ENCODE measurements around the gene PYGB. TPM values are rescaled to one million over a fixed set of nuclear protein-coding genes. Genes with fewer than 3 reads are reported as not detected.

The PYGB gene
- total and polyA plus RNA-seq, 2 donors = 27.4 to 52.6 TPM

- Histone ChIP-seq H3K4me1 (ENCODE audit: control insufficient read depth in 2 of 2, insufficient read depth in 2 of 2, low read length in 2 of 2) (peaks cover 1 to 8% of the 10 kb centered on the region in 2 donors), H3K36me3 (ENCODE audit: control insufficient read depth in 2 of 2, insufficient read depth in 2 of 2, low read length in 1 of 2) (peaks cover 26 to 53% of the 10 kb centered on the region in 2 donors), H3K27me3 (ENCODE audit: control insufficient read depth in 2 of 2, insufficient read depth in 1 of 2, low read length in 1 of 2) (no peaks in the 10 kb centered on the region), H3K4me3 (ENCODE audit: low read length in 2 of 2) (no peak overlapping the region), H3K27ac (ENCODE audit: low read depth in 1 of 2, low read length in 1 of 2) (no peak overlapping the region), H3K9me3 (ENCODE audit: control insufficient read depth in 2 of 2, insufficient read depth in 1 of 2, low read length in 1 of 2) (no peaks in the 10 kb centered on the region)
- DNase-seq (ENCODE audit: low read depth in 6 of 9, low spot score in 9 of 9) = no peak
- 89% methylated on average over 9 of the region's 9 CpGs for WGBS
Measured at GRCh38 chr20:25299806-25300205, 51.9 kb downstream of the PYGB start.

GRCh38 chr20:25300496-25301170, 52.7 kb downstream of the PYGB start:
- WGBS = 96% methylated on average over 13 of the region's 13 CpGs
- DNase-seq (ENCODE audit: low read depth in 6 of 9, low spot score in 9 of 9) = no peak
- peaks cover 26 to 51% of the 10 kb centered on the region in 2 donors for H3K36me3 ChIP-seq (ENCODE audit: control insufficient read depth in 2 of 2, insufficient read depth in 2 of 2, low read length in 1 of 2)

GRCh38 chr20:25301357-25301920, 53.6 kb downstream of the PYGB start:
- no peak for DNase-seq (ENCODE audit: low read depth in 6 of 9, low spot score in 9 of 9)
- WGBS = 96% methylated on average over 9 of the region's 9 CpGs
- no peak overlapping the region for H3K27ac ChIP-seq (ENCODE audit: low read depth in 1 of 2, low read length in 1 of 2)

More at GRCh38 chr20:25300496-25301170, 52.7 kb downstream of the PYGB start:
- no peaks in the 10 kb centered on the region for H3K9me3 ChIP-seq (ENCODE audit: control insufficient read depth in 2 of 2, insufficient read depth in 1 of 2, low read length in 1 of 2)
- H3K27me3 ChIP-seq (ENCODE audit: control insufficient read depth in 2 of 2, insufficient read depth in 1 of 2, low read length in 1 of 2) = no peaks in the 10 kb centered on the region
- H3K27ac ChIP-seq (ENCODE audit: low read depth in 1 of 2, low read length in 1 of 2) = no peak overlapping the region
- H3K4me1 ChIP-seq (ENCODE audit: control insufficient read depth in 2 of 2, insufficient read depth in 2 of 2, low read length in 2 of 2) = peaks cover 0 to 8% of the 10 kb centered on the region in 2 donors
- no peak overlapping the region for H3K4me3 ChIP-seq (ENCODE audit: low read length in 2 of 2)

GRCh38 chr20:25302596-25302995, 54.7 kb downstream of the PYGB start:
- H3K4me3 ChIP-seq (ENCODE audit: low read length in 2 of 2) = no peak overlapping the region
- WGBS = 99% methylated on average over 6 of the region's 6 CpGs
- no peak for DNase-seq (ENCODE audit: low read depth in 6 of 9, low spot score in 9 of 9)
- H3K4me1 ChIP-seq (ENCODE audit: control insufficient read depth in 2 of 2, insufficient read depth in 2 of 2, low read length in 2 of 2) = no peaks in the 10 kb centered on the region
- H3K27ac ChIP-seq (ENCODE audit: low read depth in 1 of 2, low read length in 1 of 2) = no peak overlapping the region
- peaks cover 19 to 44% of the 10 kb centered on the region in 2 donors for H3K36me3 ChIP-seq (ENCODE audit: control insufficient read depth in 2 of 2, insufficient read depth in 2 of 2, low read length in 1 of 2)
- H3K27me3 ChIP-seq (ENCODE audit: control insufficient read depth in 2 of 2, insufficient read depth in 1 of 2, low read length in 1 of 2) = no peaks in the 10 kb centered on the region
- H3K9me3 ChIP-seq (ENCODE audit: control insufficient read depth in 2 of 2, insufficient read depth in 1 of 2, low read length in 1 of 2) = no peaks in the 10 kb centered on the region

More at GRCh38 chr20:25301357-25301920, 53.6 kb downstream of the PYGB start:
- Histone ChIP-seq H3K9me3 (ENCODE audit: control insufficient read depth in 2 of 2, insufficient read depth in 1 of 2, low read length in 1 of 2) (no peaks in the 10 kb centered on the region), H3K4me3 (ENCODE audit: low read length in 2 of 2) (no peak overlapping the region), H3K4me1 (ENCODE audit: control insufficient read depth in 2 of 2, insufficient read depth in 2 of 2, low read length in 2 of 2) (peaks cover 0 to 6% of the 10 kb centered on the region in 2 donors), H3K36me3 (ENCODE audit: control insufficient read depth in 2 of 2, insufficient read depth in 2 of 2, low read length in 1 of 2) (peaks cover 23 to 47% of the 10 kb centered on the region in 2 donors), H3K27me3 (ENCODE audit: control insufficient read depth in 2 of 2, insufficient read depth in 1 of 2, low read length in 1 of 2) (no peaks in the 10 kb centered on the region)

GRCh38 chr20:25303292-25304024, 55.6 kb downstream of the PYGB start:
- WGBS = 98% methylated on average over 12 of the region's 12 CpGs
- H3K4me1 ChIP-seq (ENCODE audit: control insufficient read depth in 2 of 2, insufficient read depth in 2 of 2, low read length in 2 of 2) = peaks cover 0 to 4% of the 10 kb centered on the region in 2 donors
- no peaks in the 10 kb centered on the region for H3K27me3 ChIP-seq (ENCODE audit: control insufficient read depth in 2 of 2, insufficient read depth in 1 of 2, low read length in 1 of 2)
- no peaks in the 10 kb centered on the region for H3K9me3 ChIP-seq (ENCODE audit: control insufficient read depth in 2 of 2, insufficient read depth in 1 of 2, low read length in 1 of 2)
- H3K4me3 ChIP-seq (ENCODE audit: low read length in 2 of 2) = no peak overlapping the region
- H3K36me3 ChIP-seq (ENCODE audit: control insufficient read depth in 2 of 2, insufficient read depth in 2 of 2, low read length in 1 of 2) = peaks cover 22 to 46% of the 10 kb centered on the region in 2 donors
- H3K27ac ChIP-seq (ENCODE audit: low read depth in 1 of 2, low read length in 1 of 2) = no peak overlapping the region
- no peak for DNase-seq (ENCODE audit: low read depth in 6 of 9, low spot score in 9 of 9)

GRCh38 chr20:25304025-25304549, 56.2 kb downstream of the PYGB start:
- Histone ChIP-seq H3K27ac (ENCODE audit: low read depth in 1 of 2, low read length in 1 of 2) (no peak overlapping the region), H3K27me3 (ENCODE audit: control insufficient read depth in 2 of 2, insufficient read depth in 1 of 2, low read length in 1 of 2) (no peaks in the 10 kb centered on the region), H3K9me3 (ENCODE audit: control insufficient read depth in 2 of 2, insufficient read depth in 1 of 2, low read length in 1 of 2) (no peaks in the 10 kb centered on the region), H3K4me3 (ENCODE audit: low read length in 2 of 2) (no peak overlapping the region), H3K36me3 (ENCODE audit: control insufficient read depth in 2 of 2, insufficient read depth in 2 of 2, low read length in 1 of 2) (peaks cover 22 to 47% of the 10 kb centered on the region in 2 donors), H3K4me1 (ENCODE audit: control insufficient read depth in 2 of 2, insufficient read depth in 2 of 2, low read length in 2 of 2) (peaks cover 0 to 4% of the 10 kb centered on the region in 2 donors)
- WGBS = 96% methylated on average over 11 of the region's 11 CpGs
- no peak for DNase-seq (ENCODE audit: low read depth in 6 of 9, low spot score in 9 of 9)

- peaks cover 13 to 24% of the 10 kb centered on the region in 2 donors for H3K36me3 ChIP-seq (ENCODE audit: control insufficient read depth in 2 of 2, insufficient read depth in 2 of 2, low read length in 1 of 2)
- H3K27ac ChIP-seq (ENCODE audit: low read depth in 1 of 2, low read length in 1 of 2) = no peak overlapping the region
- peaks cover 12 to 30% of the 10 kb centered on the region in 2 donors for H3K4me1 ChIP-seq (ENCODE audit: control insufficient read depth in 2 of 2, insufficient read depth in 2 of 2, low read length in 2 of 2)
- 98% methylated on average over 10 of the region's 10 CpGs for WGBS
- DNase-seq (ENCODE audit: low read depth in 6 of 9, low spot score in 9 of 9) = no peak
- no peaks in the 10 kb centered on the region for H3K9me3 ChIP-seq (ENCODE audit: control insufficient read depth in 2 of 2, insufficient read depth in 1 of 2, low read length in 1 of 2)
- no peaks in the 10 kb centered on the region for H3K27me3 ChIP-seq (ENCODE audit: control insufficient read depth in 2 of 2, insufficient read depth in 1 of 2, low read length in 1 of 2)
- H3K4me3 ChIP-seq (ENCODE audit: low read length in 2 of 2) = no peak overlapping the region
Measured at GRCh38 chr20:25306991-25307903, 59.4 kb downstream of the PYGB start.

GRCh38 chr20:25308083-25308491, 60.2 kb downstream of the PYGB start:
- peaks cover 12 to 30% of the 10 kb centered on the region in 2 donors for H3K4me1 ChIP-seq (ENCODE audit: control insufficient read depth in 2 of 2, insufficient read depth in 2 of 2, low read length in 2 of 2)
- H3K27me3 ChIP-seq (ENCODE audit: control insufficient read depth in 2 of 2, insufficient read depth in 1 of 2, low read length in 1 of 2) = no peaks in the 10 kb centered on the region
- H3K27ac ChIP-seq (ENCODE audit: low read depth in 1 of 2, low read length in 1 of 2) = no peak overlapping the region
- H3K36me3 ChIP-seq (ENCODE audit: control insufficient read depth in 2 of 2, insufficient read depth in 2 of 2, low read length in 1 of 2) = peaks cover 9 to 16% of the 10 kb centered on the region in 2 donors
- H3K4me3 ChIP-seq (ENCODE audit: low read length in 2 of 2) = no peak overlapping the region
- WGBS = 96% methylated on average over 13 of the region's 13 CpGs
- no peak for DNase-seq (ENCODE audit: low read depth in 6 of 9, low spot score in 9 of 9)
- H3K9me3 ChIP-seq (ENCODE audit: control insufficient read depth in 2 of 2, insufficient read depth in 1 of 2, low read length in 1 of 2) = no peaks in the 10 kb centered on the region

All from thymus (tissue), 11 donors.